ENCODE measurements around the gene STARD7.

The STARD7 gene, protein sequence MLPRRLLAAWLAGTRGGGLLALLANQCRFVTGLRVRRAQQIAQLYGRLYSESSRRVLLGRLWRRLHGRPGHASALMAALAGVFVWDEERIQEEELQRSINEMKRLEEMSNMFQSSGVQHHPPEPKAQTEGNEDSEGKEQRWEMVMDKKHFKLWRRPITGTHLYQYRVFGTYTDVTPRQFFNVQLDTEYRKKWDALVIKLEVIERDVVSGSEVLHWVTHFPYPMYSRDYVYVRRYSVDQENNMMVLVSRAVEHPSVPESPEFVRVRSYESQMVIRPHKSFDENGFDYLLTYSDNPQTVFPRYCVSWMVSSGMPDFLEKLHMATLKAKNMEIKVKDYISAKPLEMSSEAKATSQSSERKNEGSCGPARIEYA

DNA sequence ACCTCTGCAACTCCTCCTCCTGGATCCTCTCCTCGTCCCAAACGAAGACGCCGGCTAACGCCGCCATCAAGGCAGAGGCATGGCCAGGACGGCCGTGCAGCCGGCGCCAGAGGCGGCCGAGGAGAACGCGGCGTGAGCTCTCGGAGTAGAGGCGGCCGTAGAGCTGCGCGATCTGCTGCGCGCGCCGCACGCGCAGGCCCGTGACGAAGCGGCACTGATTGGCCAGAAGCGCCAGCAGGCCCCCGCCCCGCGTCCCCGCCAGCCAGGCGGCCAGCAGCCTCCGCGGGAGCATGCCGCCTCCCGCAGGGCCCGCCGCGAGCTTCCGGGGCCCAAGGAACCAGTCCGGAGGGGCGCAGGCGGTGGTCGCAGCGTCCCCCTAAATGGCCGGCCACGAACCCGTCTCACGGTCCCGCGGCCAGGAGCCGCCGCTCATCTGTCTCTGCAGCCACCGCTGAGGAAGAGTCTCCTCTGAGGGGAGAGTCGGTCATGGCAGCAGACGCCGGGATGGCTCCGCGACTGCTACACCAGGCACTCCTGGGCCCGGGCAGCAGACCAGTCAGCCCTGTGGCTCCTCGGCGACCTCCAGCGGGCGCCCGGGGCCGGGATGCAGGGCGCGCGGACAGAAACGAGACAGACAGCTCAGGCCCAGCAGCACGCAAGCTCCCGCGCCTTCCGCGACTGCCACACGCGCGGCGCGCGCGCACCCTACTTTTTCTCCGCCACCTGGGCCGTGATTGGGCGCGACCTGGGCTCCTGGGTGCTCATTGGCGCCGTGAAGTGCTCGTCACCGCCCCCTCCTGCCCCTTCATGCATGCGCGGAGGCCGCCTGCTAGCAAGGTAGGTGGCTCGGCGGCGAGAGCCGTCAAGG lies at the start of gene STARD7:
STARD7 (minus strand) TSS at position 685 of the 868 bp plus-strand sequence; CDS start at position 292, 393 bp downstream.
- DNase-seq, result peak; percentile 86 to 97

DNA sequence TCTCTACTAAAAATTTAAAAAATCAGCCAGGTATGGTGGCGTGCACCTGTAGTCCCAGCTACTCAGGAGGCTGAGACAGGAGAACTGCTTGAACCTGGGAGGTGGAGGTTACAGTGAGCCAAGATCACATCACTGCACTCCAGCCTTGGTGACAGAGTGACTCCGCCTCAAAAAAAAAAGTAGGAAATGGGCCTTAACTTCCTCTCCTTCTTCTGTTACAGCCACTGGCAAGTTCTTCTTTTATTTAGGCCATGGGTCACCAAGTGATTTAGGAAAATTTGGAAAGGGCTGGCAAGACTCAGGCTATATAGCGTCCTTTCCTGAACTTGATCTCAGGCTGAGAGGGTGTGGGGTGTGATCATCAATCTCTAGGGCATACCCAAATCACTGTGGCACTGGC lies 49.1 kb upstream of the STARD7 start:
- DNase-seq, result peak in 1 of 2 donors; percentile 43

DNA sequence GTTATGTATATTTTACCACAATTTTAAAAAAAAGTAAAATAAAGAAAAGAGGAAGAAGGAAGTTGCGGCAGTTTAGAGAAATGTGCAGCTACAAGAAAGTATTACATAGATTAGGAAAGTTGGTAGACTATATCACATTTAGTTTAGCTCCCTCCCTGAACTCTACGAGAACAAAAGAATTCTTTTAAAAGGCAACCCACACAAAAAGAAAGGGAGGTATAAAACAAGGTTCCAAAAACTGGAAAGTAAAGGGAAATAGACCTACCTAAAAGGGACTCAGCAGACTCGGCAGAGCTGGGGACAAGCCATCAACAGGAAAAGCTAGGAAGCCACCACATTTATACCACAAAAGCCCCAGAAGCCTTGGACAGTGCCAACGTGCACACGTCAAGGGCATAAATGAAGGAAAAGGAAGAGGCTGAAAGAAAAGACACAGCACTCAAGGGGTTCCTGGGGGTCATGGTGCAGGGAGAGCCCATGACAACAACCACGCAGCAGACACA lies 48.0 kb upstream of the STARD7 start:
- DNase-seq, result peak in 1 of 2 donors; percentile 51

DNA sequence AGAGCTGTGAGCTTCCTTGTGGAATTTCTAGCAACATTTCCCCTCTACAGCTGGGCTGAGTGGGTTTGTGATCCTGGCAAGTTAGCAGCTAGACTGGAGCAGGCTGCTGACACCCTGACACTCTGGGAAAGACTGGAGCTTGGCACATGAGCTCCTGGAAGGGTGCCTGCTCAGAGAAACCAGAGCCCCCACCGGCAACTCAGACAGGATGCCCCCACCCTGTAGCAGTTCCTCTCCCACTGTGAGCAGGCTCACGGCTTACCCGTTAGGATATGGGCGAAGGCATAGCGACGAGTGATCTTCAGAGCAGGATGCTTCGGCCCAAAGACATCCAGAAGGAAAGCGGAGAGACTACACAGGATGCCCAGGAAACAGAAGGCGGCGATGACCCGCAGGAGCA lies 45.9 kb upstream of the STARD7 start:
- no peak for DNase-seq

- DNase-seq, result no peak
These were observed 44.4 kb upstream of the STARD7 start for GRCh38 chr2:96253006-96253405.

- no peak for DNase-seq
These were observed 43.9 kb upstream of the STARD7 start for GRCh38 chr2:96252526-96252925.

- DNase-seq, result no peak
These were observed 43.2 kb upstream of the STARD7 start for GRCh38 chr2:96251721-96252292.

- DNase-seq, result no peak
These were observed 41.6 kb upstream of the STARD7 start for GRCh38 chr2:96250188-96250587.

DNA sequence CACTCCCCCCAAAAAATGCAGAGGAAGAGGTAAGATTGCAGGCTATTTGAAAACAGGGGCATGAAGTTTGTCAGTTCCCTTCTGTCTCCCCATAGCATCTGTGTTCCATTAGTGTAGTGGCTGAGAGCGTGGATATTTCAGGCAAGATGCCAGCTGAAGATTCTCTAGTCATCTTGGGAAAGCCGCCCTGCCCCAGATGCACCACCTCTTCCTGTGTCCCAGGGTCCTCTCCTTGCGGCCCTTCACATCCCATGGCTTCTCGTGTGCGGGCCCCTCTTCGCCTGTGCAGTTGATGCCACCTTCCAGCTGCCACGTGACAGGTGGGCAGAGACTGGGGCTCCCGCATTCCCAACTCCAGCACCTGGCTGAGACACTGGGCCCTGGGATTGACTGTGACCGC lies 41.0 kb upstream of the STARD7 start:
- DNase-seq, result no peak

GRCh38 chr2:96248624-96249023 lies 40.0 kb upstream of the STARD7 start:
- DNase-seq, result no peak

GRCh38 chr2:96247896-96248295 lies 39.3 kb upstream of the STARD7 start:
- no peak for DNase-seq

- DNase-seq, result no peak
These were observed 38.4 kb upstream of the STARD7 start for GRCh38 chr2:96247009-96247408.

GRCh38 chr2:96245609-96246390 lies 37.2 kb upstream of the STARD7 start:
- DNase-seq, result peak; percentile 39 to 78

DNA sequence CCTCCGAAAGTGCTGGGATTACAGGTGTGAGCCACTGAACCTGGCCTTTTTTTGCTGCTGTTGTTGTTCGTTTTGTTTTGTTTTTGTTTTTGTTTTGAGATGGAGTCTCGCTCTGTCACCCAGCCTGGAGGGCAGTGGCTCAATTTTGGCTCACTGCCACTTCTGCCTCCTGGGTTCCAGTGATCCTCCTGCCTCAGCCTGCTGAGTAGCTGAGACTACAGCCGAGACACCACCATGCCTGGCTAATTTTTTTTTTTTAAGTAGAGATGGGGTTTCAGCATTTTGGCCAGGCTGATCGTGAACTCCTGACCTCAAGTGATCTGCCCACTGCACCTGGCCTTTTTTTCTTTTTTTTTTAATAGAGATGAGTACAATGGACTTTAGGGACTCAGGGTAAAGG lies 35.2 kb upstream of the STARD7 start:
- no peak for DNase-seq

DNA sequence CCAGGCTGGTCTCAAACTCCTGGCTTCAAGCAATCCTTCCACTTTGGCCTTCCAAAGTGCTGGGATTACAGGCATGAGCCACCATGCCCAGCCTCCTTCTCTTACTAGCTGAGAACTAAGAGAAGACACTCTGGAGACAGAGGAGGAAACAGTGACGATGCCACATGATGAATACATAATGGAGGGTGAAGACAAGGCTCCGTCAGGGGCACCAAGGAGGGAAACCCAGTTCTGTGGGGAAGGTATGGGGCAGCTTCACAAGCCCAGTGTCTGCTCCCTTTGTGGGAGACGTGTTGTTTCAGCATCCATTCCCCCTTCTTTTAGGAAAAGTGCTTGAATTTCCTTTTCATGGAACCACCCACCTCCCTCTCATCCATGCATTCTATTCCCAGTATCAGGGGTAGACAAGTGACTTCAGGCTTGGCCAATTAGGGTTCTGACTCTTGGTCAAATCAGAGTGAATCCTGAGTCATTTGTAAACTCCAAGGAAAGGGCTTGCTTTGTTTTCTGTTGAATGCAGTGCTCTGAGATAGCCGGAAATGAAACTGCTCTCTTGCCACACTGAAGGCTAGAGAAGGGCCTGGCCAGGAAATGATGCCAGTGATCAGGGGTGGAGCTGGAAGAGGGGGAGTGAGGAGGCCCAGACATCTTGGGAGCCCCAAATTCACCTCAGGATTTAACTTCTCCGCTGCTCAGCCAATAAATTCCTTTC lies 33.4 kb upstream of the STARD7 start:
- DNase-seq, result peak; percentile 54 to 72

GRCh38 chr2:96241227-96241626 lies 32.6 kb upstream of the STARD7 start:
- DNase-seq, result no peak

GRCh38 chr2:96240341-96241038 lies 31.9 kb upstream of the STARD7 start:
- DNase-seq, result no peak

DNA sequence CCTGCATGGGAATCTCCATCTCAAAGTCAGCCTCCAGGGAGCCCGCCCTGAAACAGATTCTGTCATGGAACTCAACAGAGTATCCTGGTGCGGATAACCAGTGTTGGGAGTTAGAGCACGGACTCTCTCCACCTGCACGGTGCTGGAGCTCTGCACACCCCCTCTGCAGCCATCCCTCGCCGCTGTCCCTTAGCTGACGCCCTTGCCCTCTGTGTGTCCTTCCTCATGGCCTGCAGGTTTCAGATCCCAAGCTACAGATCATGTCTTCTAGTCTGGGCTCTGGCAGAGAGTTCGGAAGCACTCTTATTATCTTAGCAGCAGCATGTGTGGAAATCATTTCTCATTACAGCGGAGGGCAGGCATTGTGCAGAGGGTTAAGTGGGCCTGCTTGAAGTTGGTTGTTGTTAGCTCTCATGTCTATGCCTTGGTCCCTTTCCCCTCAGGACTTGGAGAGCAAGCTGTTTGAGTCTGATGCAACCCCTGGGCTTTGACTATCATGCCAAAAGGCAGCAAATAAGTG lies 31.2 kb upstream of the STARD7 start:
- no peak for DNase-seq

DNA sequence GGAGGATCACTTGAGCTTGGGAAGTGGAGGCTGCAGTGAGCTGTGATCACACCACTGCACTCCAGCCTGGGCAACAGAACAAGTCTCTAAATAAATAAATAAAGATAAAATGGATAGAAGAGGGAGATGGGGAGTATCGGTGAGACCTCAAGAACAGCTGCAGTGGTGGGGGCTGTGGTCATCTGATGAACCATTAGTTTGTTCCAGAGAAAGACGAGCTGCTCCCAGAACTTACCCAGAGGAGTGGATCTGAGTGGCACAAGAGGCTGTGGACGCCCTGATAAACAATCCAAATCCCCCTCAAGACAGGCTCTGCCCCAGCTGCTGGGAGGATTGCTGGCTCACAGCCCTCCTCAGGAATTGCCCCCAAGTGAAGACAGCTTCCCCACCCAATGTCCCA lies 30.5 kb upstream of the STARD7 start:
- DNase-seq, result no peak

- DNase-seq, result no peak
These were observed 29.6 kb upstream of the STARD7 start for GRCh38 chr2:96238266-96238665.

DNA sequence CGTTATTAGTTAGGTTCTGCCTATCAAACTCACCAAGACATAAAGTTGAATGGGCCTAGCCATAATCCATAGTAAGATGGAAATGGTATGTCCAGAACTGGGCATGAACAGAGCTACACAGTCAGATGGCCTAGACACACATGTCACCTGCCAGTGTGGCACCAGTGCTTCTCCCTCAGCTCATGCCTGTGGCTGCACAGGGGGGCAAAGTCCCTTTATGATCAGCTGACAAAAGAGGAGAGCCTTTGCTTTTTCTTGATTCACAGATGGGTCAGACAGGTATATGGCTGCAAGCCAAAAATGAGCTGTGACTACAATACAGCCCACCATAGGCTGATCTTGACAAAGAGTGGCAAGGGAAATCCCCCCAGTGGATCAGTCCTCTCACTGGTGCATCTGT lies 28.3 kb upstream of the STARD7 start:
- DNase-seq, result no peak
